HFFc6 (cell line): ENCODE measurements around the gene FGD1. TPM values are rescaled to one million over a fixed set of nuclear protein-coding genes. Genes with fewer than 3 reads are reported as not detected.

Experiments
- DNase-seq: peaks from one replicate; pipeline ENCODE4 v3.0.0-alpha.2; 2018
- H3K27ac Mint-ChIP-seq: 2 replicates; pipeline ENCODE4 v1.8.0; 2020; ENCODE audit warnings: mild to moderate bottlenecking, mixed read lengths
- H3K27me3 Mint-ChIP-seq: 2 replicates; pipeline ENCODE4 v1.8.0; 2021; ENCODE audit warnings: mild to moderate bottlenecking, moderate library complexity, mixed read lengths; ENCODE audit not compliant: insufficient read depth
- H3K36me3 Mint-ChIP-seq: 2 replicates; pipeline ENCODE4 v1.8.0; 2021; ENCODE audit warnings: low read depth, mixed read lengths
- H3K4me1 Mint-ChIP-seq: 2 replicates; pipeline ENCODE4 v1.8.0; 2020; ENCODE audit warnings: low read depth, mixed read lengths
- H3K4me3 Mint-ChIP-seq: 2 replicates; pipeline ENCODE4 v1.8.0; 2020; ENCODE audit warnings: mild to moderate bottlenecking, moderate library complexity, mixed read lengths
- H3K9me3 Mint-ChIP-seq: 2 replicates; pipeline ENCODE4 v1.8.0; 2020; ENCODE audit warnings: mild to moderate bottlenecking, mixed read lengths
- CTCF ChIP-seq: fragments of 200-600 bp; sonication (generic); IDR thresholded peaks from 2 replicates; pipeline ENCODE4 v1.5.0; 2021; ENCODE audit warnings: antibody characterized with exemption, mild to moderate bottlenecking
- total RNA-seq, 6 experiments: library from RNA; stranded (reverse); fragmentation: NEBNext Ultra II Directional; extraction: Animal tissue kit (Norgen Biotek cat#: 25700); gene quantifications; 2 replicates in 1 of 6; 3 replicates in 5 of 6; pipeline ENCODE4 v1.2.3, GENCODE V29; 2021

Gene FGD1
- total RNA-seq, 6 experiments from 2014 or later = 16.2 to 19.8 (median 17.9) TPM

- no peaks in the 10 kb centered on the region for H3K9me3 Mint-ChIP-seq
- H3K36me3 Mint-ChIP-seq = peaks cover 8% of the 10 kb centered on the region; the same call in 1 of the 2 replicates
- no peaks in the 10 kb centered on the region for H3K27me3 Mint-ChIP-seq
- H3K4me1 Mint-ChIP-seq = no peaks in the 10 kb centered on the region
- peak; percentile 52 for TF ChIP-seq CTCF
- peak; percentile 13 for DNase-seq
- H3K27ac Mint-ChIP-seq = no peak overlapping the region
- no peak overlapping the region for H3K4me3 Mint-ChIP-seq
Observed at GRCh38 chrX:54452920-54453319, 43.1 kb downstream of the FGD1 start.

GRCh38 chrX:54449929-54450328 is 46.1 kb downstream of the FGD1 start:
- Mint-ChIP-seq H3K36me3 (peaks cover 8% of the 10 kb centered on the region; the same call in 1 of the 2 replicates), H3K4me3 (no peak overlapping the region), H3K4me1 (no peaks in the 10 kb centered on the region), H3K9me3 (no peaks in the 10 kb centered on the region), H3K27me3 (no peaks in the 10 kb centered on the region), H3K27ac (no peak overlapping the region)
- DNase-seq = no peak
- no peak for TF ChIP-seq CTCF

- no peak for DNase-seq
- H3K36me3 Mint-ChIP-seq = peaks cover 21% of the 10 kb centered on the region; the same call in 1 of the 2 replicates
- TF ChIP-seq CTCF = peak; percentile 33
- no peak overlapping the region for H3K4me3 Mint-ChIP-seq
- peaks cover 10% of the 10 kb centered on the region for H3K4me1 Mint-ChIP-seq
- H3K9me3 Mint-ChIP-seq = no peaks in the 10 kb centered on the region
- H3K27ac Mint-ChIP-seq = no peak overlapping the region
- H3K27me3 Mint-ChIP-seq = no peaks in the 10 kb centered on the region; the same call in 1 of the 2 replicates
Observed at GRCh38 chrX:54447461-54447860, 48.6 kb downstream of the FGD1 start.

DNA sequence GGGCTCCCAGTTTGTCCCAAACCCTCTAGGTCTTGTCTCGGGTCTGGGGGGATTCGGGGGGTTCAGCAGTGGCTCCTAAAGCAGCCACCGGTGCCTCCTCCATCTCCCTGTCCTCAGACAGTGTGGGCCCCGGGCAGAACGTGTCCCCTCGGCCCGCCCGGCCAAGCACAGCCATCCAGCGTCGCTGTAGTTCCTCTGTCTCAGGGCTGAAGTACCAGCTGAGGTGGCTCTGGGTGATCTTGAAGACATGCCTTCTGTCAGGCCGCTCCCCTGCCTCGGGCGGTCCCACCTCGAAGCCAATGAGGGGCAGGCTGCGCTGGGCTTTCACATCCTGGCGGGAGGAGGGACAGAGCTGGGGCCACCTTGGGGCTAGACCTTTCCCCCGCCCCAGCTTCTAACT is 50.0 kb downstream of the FGD1 start:
- H3K9me3 Mint-ChIP-seq = no peaks in the 10 kb centered on the region
- peaks cover 4% of the 10 kb centered on the region for H3K27me3 Mint-ChIP-seq
- no peak overlapping the region for H3K27ac Mint-ChIP-seq
- TF ChIP-seq CTCF = no peak
- no peak overlapping the region for H3K4me3 Mint-ChIP-seq
- H3K36me3 Mint-ChIP-seq = peaks cover 21% of the 10 kb centered on the region; the same call in 1 of the 2 replicates
- no peak for DNase-seq
- peaks cover 24% of the 10 kb centered on the region for H3K4me1 Mint-ChIP-seq

GRCh38 chrX:54444752-54445151 is 51.3 kb downstream of the FGD1 start:
- H3K4me3 Mint-ChIP-seq = no peak overlapping the region
- H3K27ac Mint-ChIP-seq = no peak overlapping the region
- TF ChIP-seq CTCF = no peak
- DNase-seq = no peak
- H3K9me3 Mint-ChIP-seq = no peaks in the 10 kb centered on the region
- H3K36me3 Mint-ChIP-seq = peaks cover 17% of the 10 kb centered on the region; the same call in 1 of the 2 replicates
- peaks cover 24% of the 10 kb centered on the region for H3K4me1 Mint-ChIP-seq
- peaks cover 4% of the 10 kb centered on the region for H3K27me3 Mint-ChIP-seq

DNA sequence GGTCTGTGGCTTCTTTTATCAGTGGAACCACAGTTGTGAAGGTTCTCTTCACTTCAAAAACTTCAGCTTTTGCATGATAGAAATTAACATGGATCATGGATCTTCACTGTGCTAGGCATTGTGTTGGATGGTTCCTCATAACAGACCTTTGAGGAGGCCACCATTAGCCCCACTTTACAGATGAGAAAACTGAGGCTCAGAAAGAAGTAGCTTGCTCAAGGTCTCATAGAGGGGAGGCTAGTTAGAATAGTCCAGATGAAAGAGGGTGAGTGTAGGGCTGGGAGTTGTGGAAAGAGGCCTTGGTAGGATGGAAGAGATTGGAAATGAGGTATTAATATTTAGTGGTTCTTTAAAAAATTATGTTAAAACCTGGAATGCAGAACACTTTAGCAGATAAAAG is 53.2 kb downstream of the FGD1 start:
- no peak for TF ChIP-seq CTCF
- DNase-seq = no peak
- no peaks in the 10 kb centered on the region for H3K9me3 Mint-ChIP-seq
- peaks cover 4% of the 10 kb centered on the region for H3K27me3 Mint-ChIP-seq
- H3K4me3 Mint-ChIP-seq = no peak overlapping the region; the same call in 1 of the 2 replicates
- H3K4me1 Mint-ChIP-seq = peaks cover 24% of the 10 kb centered on the region
- H3K36me3 Mint-ChIP-seq = peaks cover 17% of the 10 kb centered on the region; the same call in 1 of the 2 replicates
- no peak overlapping the region; the same call in 1 of the 2 replicates for H3K27ac Mint-ChIP-seq
